Hair follicular keratinocyte (primary cell): ENCODE results near the gene NSG2. TPM values are rescaled to one million over a fixed set of nuclear protein-coding genes. Genes with fewer than 3 reads are reported as not detected.

ENCODE experiments used
- total RNA-seq: library from RNA; depleted of rRNA; stranded (reverse); fragments of >200 nt; gene quantifications from 2 replicates; pipeline ENCODE4 v1.2.3, GENCODE V29; 2015

NSG2 gene
- total RNA-seq: not detected in 2 replicates

GRCh38 chr5:174045470-174046025 lies at the start of gene NSG2:
NSG2 (plus strand) TSS chr5:174045706; CDS start chr5:174046756, 1,050 bp downstream.

Other genes starting within 250 kb of the NSG2 start
- 10.3 and 10.9 TPM in 2 replicates for gene CPEB4, start 157.4 kb upstream of the NSG2 start, total RNA-seq
- gene C5orf47, start 56.5 kb upstream of the NSG2 start, total RNA-seq: not detected in 2 replicates